ENCODE data around the gene PFN3.
A peak's percentile ranks its signal among the peaks of the same experiment; 100 is the strongest.
"Not testable (repeated sequence)": the region's sequence is repeated elsewhere in the genome, so short reads cannot be mapped to it uniquely, and the experiment has no call there.

Gene PFN3

DNA sequence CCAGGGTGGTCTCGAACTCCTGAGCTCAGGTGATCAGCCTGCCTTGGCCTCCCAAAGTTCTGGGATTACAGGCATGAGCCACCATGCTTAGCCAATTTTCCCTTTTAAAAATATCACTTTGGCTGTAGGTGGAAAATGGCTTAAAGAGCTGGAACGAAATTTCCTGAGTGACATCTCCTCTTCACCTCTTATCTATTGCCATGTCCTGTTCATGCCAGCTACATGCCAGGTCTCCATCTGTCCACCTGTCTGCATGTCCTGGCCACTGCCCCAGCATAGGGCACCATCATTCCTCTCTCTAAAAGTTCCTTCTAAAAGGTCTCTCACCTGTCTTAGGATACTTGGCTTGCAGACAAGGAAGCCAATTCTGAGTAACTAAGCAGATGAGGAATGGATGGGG is 23.2 kb upstream of the PFN3 start:
- no peak for DNase-seq

DNA sequence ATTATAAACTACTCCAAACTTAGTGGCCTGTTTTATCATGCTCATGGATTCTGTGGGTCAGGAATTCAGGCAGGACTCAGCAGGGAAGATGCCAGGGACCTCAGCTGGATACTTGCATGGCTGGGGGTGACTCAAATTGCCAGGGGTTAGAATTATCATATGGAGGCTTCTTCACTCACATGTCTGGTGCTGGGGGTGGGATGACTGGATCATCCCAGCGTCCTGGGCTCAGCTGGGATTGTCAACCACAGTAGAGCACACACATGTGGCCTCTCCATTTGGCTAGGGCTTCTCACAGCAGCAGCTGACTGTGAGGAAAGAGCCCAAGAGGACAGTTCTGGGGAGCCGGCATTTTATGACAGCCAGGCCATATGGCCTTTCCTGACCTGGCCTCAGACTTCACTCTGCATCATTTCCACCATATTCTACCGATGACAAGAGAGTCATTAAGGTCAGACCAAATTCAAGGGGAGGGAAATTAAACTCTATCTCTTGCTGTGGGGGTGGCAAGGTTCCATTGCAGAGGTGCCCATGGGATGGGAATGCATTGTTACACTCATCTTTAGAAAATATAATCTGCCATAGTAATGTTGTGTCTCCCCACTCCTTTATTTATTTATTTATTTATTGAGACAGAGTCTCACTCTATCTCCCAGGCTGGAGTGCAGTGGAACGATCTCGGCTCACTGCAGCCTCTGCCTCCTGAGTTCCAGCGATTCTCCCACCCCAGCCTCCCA is 20.8 kb upstream of the PFN3 start:
- no peak for DNase-seq

DNA sequence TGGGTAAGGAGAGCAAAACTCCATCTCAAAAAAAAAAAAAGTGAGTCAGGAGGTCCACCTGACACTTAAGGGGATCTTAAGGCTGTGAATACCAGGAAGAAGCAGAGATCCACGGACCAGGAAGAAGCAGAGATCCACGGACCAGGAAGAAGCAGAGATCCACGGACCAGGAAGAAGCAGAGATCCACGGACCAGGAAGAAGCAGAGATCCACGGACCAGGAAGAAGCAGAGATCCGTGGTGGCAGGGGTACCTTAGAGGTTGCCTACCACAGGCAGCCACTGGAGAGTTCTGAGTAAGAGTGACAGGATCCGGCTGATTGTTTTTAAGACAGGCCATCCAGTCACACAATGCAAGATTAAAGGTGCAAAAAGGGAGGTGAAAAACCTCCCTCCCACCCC is 20.0 kb upstream of the PFN3 start:
- DNase-seq, result not testable (repeated sequence)

DNA sequence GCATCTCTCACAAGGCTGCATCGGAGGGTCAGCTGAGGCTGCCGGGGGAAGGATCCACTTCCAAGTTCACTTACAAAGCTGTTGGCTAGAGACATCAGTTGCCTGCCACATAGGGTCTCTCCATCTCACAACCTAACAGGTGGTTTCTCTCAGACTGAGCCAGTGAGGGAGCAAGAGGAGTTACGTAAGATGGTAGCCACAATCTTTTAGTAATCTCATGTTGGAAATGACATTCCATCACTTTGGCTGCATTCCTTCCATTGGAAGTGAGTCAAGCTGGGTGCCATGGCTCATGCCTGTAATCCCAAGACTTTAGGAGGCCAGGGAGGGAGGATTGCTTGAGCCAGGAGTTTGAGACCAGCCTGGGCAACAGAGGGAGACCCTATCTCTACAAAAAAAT is 18.6 kb upstream of the PFN3 start:
- no peak for DNase-seq

DNA sequence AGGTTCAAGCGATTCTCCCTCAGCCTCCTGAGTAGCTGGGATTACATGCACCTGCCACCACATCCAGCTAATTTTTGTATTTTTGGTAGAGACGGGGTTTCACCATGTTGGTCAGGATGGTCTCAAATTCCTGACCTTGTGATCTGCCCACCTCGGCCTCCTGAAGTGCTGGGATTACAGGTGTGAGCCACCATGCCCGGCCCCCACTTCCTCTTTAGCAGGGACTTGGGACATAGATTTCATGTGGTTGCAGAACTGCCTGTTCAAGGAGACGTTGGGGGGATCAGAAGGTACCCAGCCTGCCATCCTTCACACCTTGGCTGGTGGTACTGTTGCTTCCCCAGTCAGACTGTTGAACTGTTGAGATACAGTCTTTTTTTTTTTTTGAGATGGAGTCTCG is 16.6 kb upstream of the PFN3 start:
- DNase-seq, result not testable (repeated sequence)

DNA sequence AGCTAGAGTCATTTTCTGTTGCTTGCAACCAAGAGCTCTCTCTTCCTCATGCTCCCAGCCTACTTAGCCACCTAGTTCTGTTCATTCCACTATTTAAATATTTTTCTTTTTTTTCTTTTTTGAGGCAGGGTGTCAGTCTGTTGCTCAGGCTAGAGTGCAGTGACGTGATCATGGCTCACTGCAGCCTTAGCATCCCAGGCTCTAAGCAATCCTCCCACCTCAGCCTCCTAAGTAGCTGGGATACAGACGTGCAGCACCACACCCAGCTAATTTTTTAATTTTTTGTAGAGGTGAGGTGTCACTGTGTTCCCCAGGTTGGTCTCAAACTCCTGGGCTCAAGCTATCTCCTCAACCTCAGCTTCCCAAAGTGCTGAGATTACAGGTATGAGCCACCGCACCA is 14.0 kb upstream of the PFN3 start:
- no peak for DNase-seq

DNA sequence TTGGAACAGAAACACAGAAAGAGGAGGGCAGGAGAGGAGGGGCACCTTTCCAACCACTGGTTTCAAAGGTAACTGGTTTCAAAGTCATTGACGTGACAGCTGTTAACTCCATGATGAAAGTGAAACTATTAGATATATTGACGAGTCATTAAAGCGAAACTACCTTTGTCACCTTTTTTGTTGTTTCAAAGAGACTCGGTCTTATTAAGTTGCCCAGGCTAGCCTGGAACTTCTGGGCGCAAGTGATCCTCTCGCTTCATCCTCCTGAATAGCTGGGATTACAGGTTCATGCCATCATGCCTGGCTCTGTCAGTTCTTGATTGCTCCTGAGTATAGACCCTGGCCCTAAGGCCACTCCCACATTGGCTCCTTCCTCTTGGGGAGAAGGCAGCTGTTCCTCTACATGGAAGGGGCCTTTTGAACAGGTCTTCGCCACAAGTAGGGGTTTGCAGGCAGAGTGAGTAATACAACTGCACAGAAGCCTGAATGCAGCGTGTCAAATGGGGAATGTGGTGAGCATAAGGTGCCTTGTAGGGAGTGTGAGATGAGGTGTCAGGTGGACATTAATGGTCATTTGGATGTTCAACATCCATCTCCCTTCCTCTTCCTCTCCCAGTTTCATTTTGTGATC is 12.3 kb upstream of the PFN3 start:
- peak; percentile 75 for DNase-seq

DNA sequence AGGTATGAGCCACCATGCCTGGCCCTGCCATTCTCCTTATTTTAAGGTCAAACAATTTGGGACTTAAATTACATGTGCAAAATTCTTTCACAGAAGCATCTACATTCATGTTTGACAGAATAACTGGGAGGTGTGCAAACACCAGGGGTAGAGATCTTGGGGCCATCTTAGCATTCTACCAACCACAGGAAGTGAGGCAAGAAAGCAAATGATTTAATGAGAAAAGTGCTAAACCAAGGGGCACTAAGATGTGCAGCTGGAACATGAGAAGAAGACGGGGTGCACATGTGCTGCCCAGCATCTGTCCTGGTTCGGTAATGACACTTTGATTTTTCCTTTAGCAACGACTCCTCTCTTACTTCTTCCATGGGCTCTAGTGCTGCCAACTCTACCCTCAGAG is 10.1 kb upstream of the PFN3 start:
- peak; percentile 34 for DNase-seq

DNA sequence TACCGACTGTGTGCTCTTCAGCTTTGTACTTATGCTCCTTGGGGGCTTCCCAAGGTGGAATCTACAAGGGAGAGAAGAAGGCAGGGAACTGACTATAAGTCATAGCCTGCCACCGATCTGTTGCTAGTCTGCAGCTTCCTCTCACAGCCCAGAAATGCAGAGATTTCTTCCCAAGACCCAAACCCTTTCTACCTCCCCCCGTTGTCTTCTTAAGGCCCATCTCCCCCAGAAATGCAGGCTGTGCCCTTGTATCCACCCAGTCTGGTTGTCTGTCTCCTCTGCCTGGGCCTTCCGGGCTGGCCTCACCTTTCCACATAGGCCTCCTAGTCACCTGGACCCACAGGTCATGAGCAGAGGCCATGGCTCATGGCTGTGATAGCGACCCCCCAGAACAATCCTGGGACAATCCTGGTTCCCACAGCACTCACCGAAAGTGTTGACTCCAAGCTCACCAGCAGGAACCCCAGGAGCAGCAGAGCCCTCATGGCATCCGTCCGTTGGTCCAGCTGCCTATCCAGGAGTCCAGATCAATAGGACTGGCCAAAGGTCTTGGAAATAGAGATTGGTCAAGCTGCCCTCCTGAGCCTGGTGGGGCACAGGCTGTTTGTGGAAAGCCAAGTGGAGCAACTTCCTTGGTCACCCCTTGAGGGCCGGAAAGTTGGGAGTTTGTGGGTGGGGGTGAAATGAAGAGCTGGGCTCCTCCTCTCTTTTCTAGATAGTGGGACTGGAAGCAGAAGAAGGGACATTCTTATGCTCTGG is 8.8 kb upstream of the PFN3 start, which contains the start of gene F12:
TSS of gene F12 (minus strand) at position 522 of the 759 bp plus-strand sequence. CDS start at position 485, 37 bp downstream.
- no peak for DNase-seq

DNA sequence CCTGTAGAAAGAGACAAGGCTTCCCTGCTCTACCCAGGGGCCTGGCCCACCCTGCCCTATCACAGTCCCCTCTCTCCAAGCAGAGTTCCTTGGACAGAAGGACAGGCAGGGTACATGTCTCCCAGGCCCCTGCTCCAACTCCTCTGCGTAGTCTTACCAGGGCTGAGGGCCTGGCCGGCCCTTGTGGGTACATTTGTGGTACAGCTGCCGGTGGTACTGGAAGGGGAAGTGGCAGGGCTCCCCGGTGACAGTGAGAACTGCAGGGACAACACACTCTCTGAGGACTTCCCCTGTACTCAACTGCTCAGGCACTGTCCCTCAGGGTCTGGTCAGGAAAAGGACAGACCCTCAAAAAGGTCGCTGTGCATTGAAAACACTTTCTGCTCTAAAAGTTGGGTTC is 5.3 kb upstream of the PFN3 start:
- DNase-seq, result peak; percentile 31

DNA sequence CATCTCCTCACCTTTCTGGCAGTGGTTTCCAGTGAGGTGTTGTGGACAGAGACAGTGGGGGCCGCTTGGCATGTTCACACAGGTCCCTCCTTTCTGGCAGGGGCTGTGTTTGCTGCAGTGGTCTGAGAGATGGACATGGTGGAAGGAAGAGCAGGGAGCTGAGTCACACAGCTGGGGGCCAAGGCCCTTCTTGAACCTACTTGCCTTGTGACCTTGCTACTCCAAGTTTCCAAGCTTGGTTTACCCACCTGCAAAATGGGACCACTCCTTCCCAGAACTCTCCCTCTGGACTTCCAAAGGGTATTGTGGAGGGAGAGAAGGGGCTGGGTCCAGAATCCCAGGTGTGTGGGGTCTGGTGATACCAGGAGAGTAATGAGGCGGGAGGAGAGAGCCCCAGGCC is 4.9 kb upstream of the PFN3 start:
- DNase-seq, result no peak

DNA sequence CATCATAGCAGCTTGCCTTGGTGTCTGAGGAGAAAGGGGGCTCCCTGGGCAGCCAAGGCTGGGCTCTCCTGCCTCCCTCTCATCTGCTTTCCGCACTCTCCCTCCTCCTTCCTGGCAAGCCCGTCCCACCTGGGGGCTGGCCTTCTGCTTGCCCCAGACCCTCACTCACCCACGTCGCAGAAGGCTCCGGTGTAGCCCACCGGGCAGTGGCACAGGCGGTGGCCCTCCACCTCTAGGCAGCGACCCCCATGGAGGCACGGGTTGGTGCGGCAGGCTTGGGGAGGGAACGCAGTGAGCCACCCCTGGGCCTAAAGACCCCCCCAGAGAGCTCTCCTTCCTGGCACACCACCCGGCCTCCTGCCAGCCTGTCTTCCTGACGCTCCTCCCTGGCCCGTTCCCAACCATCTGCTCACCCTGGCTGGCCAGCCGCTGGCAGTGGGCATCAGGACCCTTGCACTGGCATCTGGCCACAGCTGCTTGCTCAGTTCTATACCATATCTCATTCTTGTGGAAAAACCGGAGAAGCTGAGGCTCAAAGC is 4.2 kb upstream of the PFN3 start:
- DNase-seq, result no peak

DNA sequence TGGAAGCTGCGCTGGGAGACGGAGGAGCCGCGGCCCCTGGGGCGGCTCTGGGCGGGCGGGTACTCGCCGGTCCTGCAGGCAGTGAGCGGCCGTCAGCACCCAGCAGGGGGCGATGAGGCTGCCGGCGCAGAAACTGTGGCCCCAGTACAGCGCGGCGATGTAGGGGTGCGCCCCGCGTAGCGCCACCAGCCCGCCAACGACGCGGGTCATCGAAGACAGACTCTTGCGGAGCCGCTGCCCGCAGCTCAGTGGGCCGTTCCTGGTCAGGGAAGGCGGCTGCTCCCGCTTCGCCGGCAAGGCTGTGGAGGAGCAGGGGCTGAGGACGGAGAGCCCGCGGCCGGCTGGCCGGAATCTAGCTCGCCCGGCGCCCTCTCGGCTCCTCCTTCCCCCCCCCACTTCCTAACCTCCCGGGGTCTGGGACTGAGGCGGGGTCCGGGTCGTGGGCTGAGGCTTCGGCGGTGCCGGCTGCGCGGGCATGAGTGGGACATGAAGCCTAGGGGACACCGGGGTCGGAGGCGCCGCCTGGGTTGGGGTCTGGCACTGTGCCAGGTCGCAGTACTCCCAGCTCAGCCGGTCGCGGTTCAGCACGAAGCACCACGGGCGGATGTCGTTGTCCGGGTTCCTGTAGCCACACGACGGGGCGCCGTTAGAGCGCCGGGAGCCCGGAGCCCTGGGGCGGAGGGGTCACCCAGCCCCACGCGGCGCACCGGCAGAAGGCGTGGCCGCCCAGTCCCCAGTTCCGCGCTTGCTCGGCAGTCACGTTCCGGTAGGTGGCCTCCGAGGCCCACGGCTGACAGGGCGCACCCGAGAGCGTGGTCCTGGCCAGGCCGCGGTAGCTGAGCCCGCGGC is 3.6 kb upstream of the PFN3 start:
- DNase-seq, result peak; percentile 91

DNA sequence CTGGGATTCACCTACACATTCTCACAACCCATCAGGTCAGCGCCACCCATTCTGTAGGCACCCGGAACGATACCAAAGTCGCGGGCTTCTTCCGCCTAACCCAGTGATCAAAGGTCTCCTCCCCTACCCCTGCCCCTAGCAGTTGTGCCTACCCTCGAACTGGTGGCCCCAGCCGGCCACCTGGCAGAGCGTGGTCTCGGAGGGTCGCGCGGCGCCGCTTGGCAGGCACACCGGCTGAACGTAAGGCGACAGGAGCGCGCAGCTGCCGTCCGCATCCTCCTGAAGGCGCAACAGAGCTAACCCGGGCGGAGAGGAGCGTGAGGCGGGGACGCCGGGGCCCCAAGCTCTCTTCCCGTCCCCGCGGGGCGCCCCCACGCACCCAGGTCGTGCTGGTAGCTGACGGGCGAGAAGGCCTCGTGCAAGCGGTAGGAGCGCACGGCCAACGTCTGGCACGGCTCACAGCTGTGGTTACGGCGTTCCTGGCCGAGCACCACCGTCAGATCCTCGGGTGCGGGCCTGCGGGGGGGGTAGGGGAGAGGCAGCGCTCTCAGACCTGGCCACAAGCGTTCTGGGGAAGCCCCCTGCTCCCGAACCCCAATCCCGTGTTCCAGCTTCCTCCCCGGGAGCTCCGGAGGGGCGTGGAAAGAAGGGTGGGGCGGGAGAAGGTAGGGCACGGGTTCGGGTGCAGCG is 2.8 kb upstream of the PFN3 start:
- peak; percentile 63 for DNase-seq

DNA sequence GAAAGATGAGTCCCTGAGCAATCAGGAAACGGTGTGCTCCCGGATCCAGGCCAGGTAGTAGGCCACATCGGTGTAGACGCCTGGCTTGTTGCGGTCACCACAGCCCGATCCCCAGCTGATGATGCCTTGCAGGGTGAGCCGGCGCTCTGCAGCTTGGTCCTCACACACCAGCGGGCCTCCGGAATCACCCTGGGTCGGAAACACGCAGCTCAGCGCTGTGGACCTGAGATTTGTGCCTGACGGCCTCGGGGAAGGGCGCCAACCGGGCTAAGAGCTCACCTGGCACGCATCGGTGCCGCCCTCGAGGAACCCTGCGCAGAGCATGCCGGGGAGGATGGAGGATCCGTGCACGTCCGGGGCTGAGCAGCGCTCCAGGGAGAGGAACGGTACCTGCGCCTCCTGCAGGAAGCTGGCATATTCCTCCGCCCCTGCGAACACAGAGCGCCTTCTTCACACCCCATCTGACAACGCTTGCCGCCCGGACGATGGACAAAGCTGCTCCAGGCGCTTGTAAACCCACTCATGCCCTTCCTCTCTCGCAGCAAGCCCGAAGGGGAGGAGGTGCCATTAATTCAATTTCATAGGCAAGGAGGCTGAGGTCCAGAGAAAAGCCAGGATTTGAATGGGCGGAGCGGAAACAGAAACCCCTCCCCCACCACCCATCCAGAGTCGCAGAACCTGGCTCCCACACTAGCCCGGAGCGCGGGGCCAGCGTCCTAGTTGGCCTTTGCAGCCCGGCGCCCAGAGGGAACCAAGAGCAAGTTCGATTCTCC is 2.0 kb upstream of the PFN3 start:
- DNase-seq, result peak; percentile 76

DNA sequence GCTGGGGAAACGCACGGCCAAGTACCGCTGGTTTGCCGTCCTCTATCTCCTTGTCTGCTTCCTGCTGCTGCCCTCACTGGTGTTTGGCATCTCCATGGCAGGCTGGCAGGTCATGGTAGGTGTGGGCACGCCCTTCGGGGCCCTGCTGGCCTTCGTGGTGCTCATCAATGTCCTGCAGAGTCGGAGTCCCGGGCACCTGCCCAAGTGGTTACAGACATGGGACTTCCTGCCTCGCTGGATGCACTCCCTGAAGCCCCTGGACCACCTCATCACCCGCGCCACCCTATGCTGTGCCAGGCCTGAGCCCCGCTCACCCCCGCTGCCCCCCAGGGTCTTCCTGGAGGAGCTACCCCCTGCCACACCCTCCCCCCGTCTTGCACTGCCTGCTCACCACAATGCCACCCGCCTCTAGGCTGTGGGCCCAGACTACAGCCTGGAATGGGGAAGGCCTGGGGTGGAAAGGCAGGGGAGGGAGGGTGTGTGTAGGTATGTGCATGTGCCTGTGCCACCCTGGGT is 2.5 kb downstream of the PFN3 start:
- no peak for DNase-seq

DNA sequence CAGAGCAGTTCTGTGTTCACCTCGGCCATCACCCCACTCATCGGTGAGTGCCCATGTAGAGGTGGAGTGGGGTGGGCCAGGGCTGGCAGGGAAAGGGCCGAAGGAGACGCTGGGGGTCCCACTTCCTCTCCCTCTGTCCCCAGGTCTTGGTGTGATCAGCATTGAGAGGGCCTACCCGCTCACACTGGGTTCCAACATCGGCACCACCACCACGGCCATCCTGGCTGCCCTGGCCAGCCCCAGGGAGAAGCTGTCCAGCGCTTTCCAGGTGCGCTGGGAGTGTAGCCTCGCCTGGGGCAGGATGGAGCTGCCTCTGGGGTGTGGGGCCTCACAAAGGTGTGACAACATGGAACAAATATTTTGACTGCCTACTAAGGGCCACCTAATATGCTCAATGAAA is 3.7 kb downstream of the PFN3 start:
- no peak for DNase-seq

DNA sequence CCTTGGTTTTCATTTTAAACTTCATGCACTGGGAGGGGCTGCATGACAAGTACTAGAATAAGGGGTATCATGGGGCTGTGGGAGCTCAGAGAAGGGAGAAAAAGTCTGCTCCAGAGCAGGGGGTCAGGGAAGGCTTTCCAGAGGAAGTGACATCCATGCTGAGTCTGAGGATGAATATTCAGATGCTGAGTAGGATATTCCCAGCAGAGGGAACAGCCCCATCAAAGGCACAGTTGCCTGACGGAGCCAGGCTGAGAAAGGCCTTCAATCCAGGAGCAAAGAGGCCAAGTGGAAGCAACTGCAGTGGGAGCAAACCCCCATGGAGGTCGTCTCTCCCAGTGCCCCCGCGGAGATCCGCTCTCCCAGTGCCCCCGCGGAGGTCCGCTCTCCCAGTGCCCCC is 4.4 kb downstream of the PFN3 start:
- DNase-seq, result no peak

DNA sequence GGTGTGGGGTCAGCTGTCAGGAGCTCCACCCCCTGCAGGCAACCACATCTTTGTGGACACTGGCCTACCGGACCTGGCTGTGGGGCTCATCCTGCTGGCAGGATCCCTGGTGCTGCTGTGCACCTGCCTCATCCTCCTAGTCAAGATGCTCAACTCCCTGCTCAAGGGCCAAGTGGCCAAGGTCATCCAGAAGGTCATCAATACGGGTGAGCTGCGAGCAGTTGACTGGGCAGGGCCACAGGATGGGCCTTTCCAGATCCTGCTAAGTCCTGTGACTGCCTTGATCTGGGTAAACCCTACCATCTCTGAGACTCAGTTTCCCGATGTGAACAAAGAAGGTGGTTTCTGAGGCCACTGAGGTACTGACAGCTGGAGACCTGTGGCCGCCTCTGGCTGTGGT is 6.5 kb downstream of the PFN3 start:
- DNase-seq, result no peak

DNA sequence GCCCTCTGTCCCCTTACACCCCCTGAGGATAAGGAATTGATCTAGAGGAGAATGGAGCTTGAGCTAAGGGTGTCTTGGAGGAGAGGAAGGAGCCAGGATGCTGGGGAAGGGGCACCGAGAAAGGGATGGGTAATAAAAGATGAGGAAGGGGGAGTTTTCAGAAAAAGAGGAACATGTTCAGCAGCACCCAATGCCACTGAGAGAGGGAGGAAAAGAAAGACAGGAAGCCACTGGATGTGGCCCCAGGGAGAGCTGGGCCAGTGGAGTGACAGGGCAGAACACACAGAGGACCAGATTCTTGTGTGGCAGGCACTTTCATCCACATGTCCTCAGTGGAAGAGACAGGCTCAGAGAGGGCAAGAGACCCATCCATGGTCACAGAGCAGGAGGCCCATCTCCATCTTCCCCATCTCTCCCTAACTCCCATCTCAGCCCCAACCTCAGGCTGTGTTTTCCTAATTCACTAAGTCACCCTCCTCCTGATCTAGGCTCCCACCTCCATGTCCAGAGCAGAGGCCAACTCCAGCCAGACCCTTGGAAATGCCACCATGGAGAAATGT is 7.2 kb downstream of the PFN3 start:
- no peak for DNase-seq

DNA sequence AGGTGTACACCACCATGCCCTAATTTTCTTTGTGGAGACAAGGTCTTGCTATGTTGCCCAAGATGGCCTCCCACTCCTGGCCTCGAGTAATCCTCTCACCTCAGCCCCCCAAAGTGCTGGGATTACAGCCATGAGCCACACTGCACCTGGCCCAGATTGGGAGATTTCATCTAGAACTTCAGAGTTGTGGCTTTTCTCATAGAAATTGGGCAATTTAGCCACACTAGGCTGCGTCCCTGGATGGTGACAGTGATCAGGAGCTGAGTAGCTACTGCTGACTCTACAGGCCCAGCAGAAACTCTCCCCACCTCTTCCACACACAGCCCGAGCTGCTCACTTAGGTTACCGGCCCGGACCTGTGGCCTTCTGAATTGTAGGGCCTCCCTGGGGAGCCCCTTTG is 7.7 kb downstream of the PFN3 start:
- DNase-seq, result no peak
